Neural cell (in vitro differentiated cells): ENCODE results near the gene ATP5F1D. TPM values are rescaled to one million over a fixed set of nuclear protein-coding genes. Genes with fewer than 3 reads are reported as not detected.

ENCODE experiments used
- H2AFZ ChIP-seq: fragments of 200-600, 300-800 bp; sonication (generic), shearing (Covaris generic); 2 replicates; pipeline ENCODE4 v1.6.0; 2014; ENCODE audit warnings: low read depth, mild to moderate bottlenecking, antibody characterized with exemption, low read length, moderate library complexity
- H3F3A ChIP-seq: fragments of 200-600 bp; shearing (Covaris generic); 2 replicates; pipeline ENCODE4 v1.6.1; 2016; ENCODE audit warnings: mild to moderate bottlenecking, moderate library complexity, mixed read lengths, antibody characterized with exemption, low read length; ENCODE audit not compliant: insufficient read depth, poor library complexity, severe bottlenecking
- H3K27ac ChIP-seq: fragments of 200-600, 300-800 bp; sonication (generic), shearing (Covaris generic); 2 replicates; pipeline ENCODE4 v1.5.1; 2014; ENCODE audit warnings: mild to moderate bottlenecking, low read length, moderate library complexity
- H3K27me3 ChIP-seq: fragments of 300-800, 200-600 bp; sonication (generic), shearing (Covaris generic); 2 replicates; pipeline ENCODE4 v1.6.0; 2014; ENCODE audit warnings: mild to moderate bottlenecking, low read depth, low read length, moderate library complexity; ENCODE audit not compliant: insufficient read depth
- H3K36me3 ChIP-seq: fragments of 300-800, 200-600 bp; sonication (generic), shearing (Covaris generic); 2 replicates; pipeline ENCODE4 v1.5.1; 2014; ENCODE audit warnings: mild to moderate bottlenecking, antibody characterized with exemption, low read length, moderate library complexity; ENCODE audit not compliant: insufficient read depth
- H3K4me2 ChIP-seq: fragments of 300-800, 200-600 bp; sonication (generic), shearing (Covaris generic); 2 replicates; pipeline ENCODE4 v1.6.0; 2014; ENCODE audit warnings: mild to moderate bottlenecking, low read length
- H3K4me3 ChIP-seq: fragments of 300-800, 200-600 bp; sonication (generic), shearing (Covaris generic); 2 replicates; pipeline ENCODE4 v1.5.1; 2014; ENCODE audit warnings: mild to moderate bottlenecking, low read length, moderate library complexity
- H3K79me2 ChIP-seq: fragments of 200-600 bp; shearing (Covaris generic); replicated peaks from 2 replicates; pipeline ENCODE4 v1.6.0; 2014; ENCODE audit warnings: mild to moderate bottlenecking, low read length, moderate library complexity; ENCODE audit not compliant: insufficient read depth
- H3K9ac ChIP-seq: fragments of 300-800, 200-600 bp; sonication (generic), shearing (Covaris generic); 2 replicates; pipeline ENCODE4 v1.6.1; 2016; ENCODE audit warnings: mild to moderate bottlenecking, low read length, mixed read lengths
- H3K9me2 ChIP-seq: fragments of 200-600 bp; shearing (Covaris generic); 2 replicates; pipeline ENCODE4 v1.6.1; 2016; ENCODE audit warnings: mild to moderate bottlenecking, low read length, mixed read lengths; ENCODE audit not compliant: insufficient read depth
- H3K9me3 ChIP-seq: fragments of 200-600, 300-800 bp; sonication (generic), shearing (Covaris generic); 2 replicates; pipeline ENCODE4 v1.6.1; 2016; ENCODE audit warnings: mild to moderate bottlenecking, mixed run types, low read length, moderate library complexity, mixed read lengths
- H4K20me1 ChIP-seq: fragments of 200-600 bp; shearing (Covaris generic); 2 replicates; pipeline ENCODE4 v1.6.1; 2016; ENCODE audit warnings: mild to moderate bottlenecking, mixed run types; ENCODE audit not compliant: insufficient read depth
- EP300 ChIP-seq: fragments of 450-650 bp; conservative IDR thresholded peaks from 2 replicates; pipeline ENCODE4 v1.6.1; 2014; ENCODE audit warnings: antibody characterized with exemption, mild to moderate bottlenecking, moderate library complexity; ENCODE audit not compliant: poor library complexity, severe bottlenecking
- EZH2 ChIP-seq: fragments of 200-600, 300-800 bp; shearing (Covaris generic), sonication (generic); IDR thresholded peaks from 2 replicates; pipeline ENCODE4 v1.6.1; 2014; ENCODE audit warnings: antibody characterized with exemption, low read length, borderline replicate concordance, mild to moderate bottlenecking; ENCODE audit not compliant: insufficient read depth, poor library complexity, severe bottlenecking
- MXI1 ChIP-seq: fragments of 450-650 bp; conservative IDR thresholded peaks from 2 replicates; pipeline ENCODE4 v1.6.1; 2014; ENCODE audit warnings: antibody characterized with exemption, mild to moderate bottlenecking; ENCODE audit not compliant: poor library complexity, severe bottlenecking
- POLR2AphosphoS5 ChIP-seq: IDR thresholded peaks from 2 replicates; pipeline ENCODE4 v1.6.1; 2012
- RAD21 ChIP-seq: fragments of 450-650 bp; conservative IDR thresholded peaks from 2 replicates; pipeline ENCODE4 v1.6.1; 2014; ENCODE audit warnings: antibody characterized with exemption, mild to moderate bottlenecking, moderate library complexity
- REST ChIP-seq: IDR thresholded peaks from 2 replicates; pipeline ENCODE4 v1.6.1; 2012; ENCODE audit warnings: borderline replicate concordance
- SMC3 ChIP-seq: fragments of 450-650 bp; conservative IDR thresholded peaks from 2 replicates; pipeline ENCODE4 v1.6.1; 2014; ENCODE audit warnings: antibody characterized with exemption, mild to moderate bottlenecking, moderate library complexity; ENCODE audit not compliant: poor library complexity
- TAF1 ChIP-seq: IDR thresholded peaks from 2 replicates; pipeline ENCODE4 v1.6.1; 2012; ENCODE audit warnings: low read depth
- polyA plus RNA-seq: library from polyadenylated mRNA; depleted of rRNA; stranded (reverse); fragments of >200 nt; gene quantifications from 2 replicates; pipeline ENCODE4 v1.2.3, GENCODE V29; 2014
- TF ChIP-seq, protein P1 (sequence below): fragments of 450-650 bp; IDR thresholded peaks from 2 replicates; pipeline ENCODE4 v1.5.1; 2014; ENCODE audit warnings: antibody characterized with exemption, mild to moderate bottlenecking, moderate library complexity; ENCODE audit not compliant: poor library complexity, severe bottlenecking

Gene ATP5F1D
- polyA plus RNA-seq, 1 donor from 2014 or later, result 47.8 TPM

- Histone ChIP-seq H3K4me3 (no peak overlapping the region), H3K9me3 (no peaks in the 10 kb centered on the region), H4K20me1 (no peaks in the 10 kb centered on the region), H3K27me3 (no peaks in the 10 kb centered on the region), H3K4me2 (no peak overlapping the region), H3K9me2 (no peaks in the 10 kb centered on the region), H3K27ac (no peak overlapping the region), H3K36me3 (no peaks in the 10 kb centered on the region), H3K9ac (no peak overlapping the region), H2AFZ (no peak overlapping the region), H3F3A (no peaks in the 10 kb centered on the region), H3K79me2 (peaks cover 6% of the 10 kb centered on the region)
- TF ChIP-seq SMC3 (no peak), REST (no peak), POLR2AphosphoS5 (no peak), TAF1 (no peak), MXI1 (no peak), EP300 (no peak), EZH2 (no peak), RAD21 (no peak)
- TF ChIP-seq, protein P1, sequence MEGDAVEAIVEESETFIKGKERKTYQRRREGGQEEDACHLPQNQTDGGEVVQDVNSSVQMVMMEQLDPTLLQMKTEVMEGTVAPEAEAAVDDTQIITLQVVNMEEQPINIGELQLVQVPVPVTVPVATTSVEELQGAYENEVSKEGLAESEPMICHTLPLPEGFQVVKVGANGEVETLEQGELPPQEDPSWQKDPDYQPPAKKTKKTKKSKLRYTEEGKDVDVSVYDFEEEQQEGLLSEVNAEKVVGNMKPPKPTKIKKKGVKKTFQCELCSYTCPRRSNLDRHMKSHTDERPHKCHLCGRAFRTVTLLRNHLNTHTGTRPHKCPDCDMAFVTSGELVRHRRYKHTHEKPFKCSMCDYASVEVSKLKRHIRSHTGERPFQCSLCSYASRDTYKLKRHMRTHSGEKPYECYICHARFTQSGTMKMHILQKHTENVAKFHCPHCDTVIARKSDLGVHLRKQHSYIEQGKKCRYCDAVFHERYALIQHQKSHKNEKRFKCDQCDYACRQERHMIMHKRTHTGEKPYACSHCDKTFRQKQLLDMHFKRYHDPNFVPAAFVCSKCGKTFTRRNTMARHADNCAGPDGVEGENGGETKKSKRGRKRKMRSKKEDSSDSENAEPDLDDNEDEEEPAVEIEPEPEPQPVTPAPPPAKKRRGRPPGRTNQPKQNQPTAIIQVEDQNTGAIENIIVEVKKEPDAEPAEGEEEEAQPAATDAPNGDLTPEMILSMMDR, result no peak
Observed at GRCh38 chr19:1220477-1220930, 21.0 kb upstream of the ATP5F1D start.

- no peak overlapping the region for H2AFZ ChIP-seq
- H3K27me3 ChIP-seq, result no peaks in the 10 kb centered on the region
- H3K36me3 ChIP-seq, result no peaks in the 10 kb centered on the region
- no peak overlapping the region for H3K4me2 ChIP-seq
- no peaks in the 10 kb centered on the region for H4K20me1 ChIP-seq
- TF ChIP-seq MXI1, result no peak
- no peak for TF ChIP-seq REST
- no peak for TF ChIP-seq POLR2AphosphoS5
- peak; percentile 33 for TF ChIP-seq RAD21
- TF ChIP-seq SMC3, result peak; percentile 12
- TF ChIP-seq EZH2, result no peak
- TF ChIP-seq EP300, result no peak
- TF ChIP-seq, protein P1, result peak; percentile 42
- no peak for TF ChIP-seq TAF1
- H3K9me2 ChIP-seq, result no peaks in the 10 kb centered on the region
- H3K27ac ChIP-seq, result no peak overlapping the region
- no peaks in the 10 kb centered on the region for H3K9me3 ChIP-seq
- H3K4me3 ChIP-seq, result no peak overlapping the region
- H3K9ac ChIP-seq, result no peak overlapping the region
- no peaks in the 10 kb centered on the region for H3F3A ChIP-seq
- H3K79me2 ChIP-seq, result peaks cover 6% of the 10 kb centered on the region
Observed at GRCh38 chr19:1220976-1221903, 20.3 kb upstream of the ATP5F1D start.
